Stomach (tissue), 4 donors: Measurements from ENCODE around the gene LYRM4.

Source experiments
- EP300 ChIP-seq: sonication (generic); formaldehyde crosslinking; IDR thresholded peaks from one replicate; pipeline ENCODE4 v1.6.1; 2017; ENCODE audit warnings: antibody characterized with exemption
- POLR2A ChIP-seq, 4 donors: fragments of 450-650 bp; IDR thresholded peaks; one replicate each; pipeline ENCODE4 v1.6.1; 2016; ENCODE audit warnings: antibody characterized with exemption in 4 of 4, control low read depth in 2 of 4, mild to moderate bottlenecking in 1 of 4, moderate library complexity in 1 of 4
- POLR2AphosphoS5 ChIP-seq, 3 donors: sonication (generic); formaldehyde crosslinking; IDR thresholded peaks; one replicate each; pipeline ENCODE4 v1.6.1; 2016; ENCODE audit warnings: antibody characterized with exemption in 3 of 3
- TF ChIP-seq, protein P1 (sequence below), 7 experiments: fragments of 450-650 bp in 4 of 7; fragments of 200-600 bp in 3 of 7; sonication (generic) in 3 of 7; IDR thresholded peaks; one replicate each; pipeline ENCODE4 v1.5.1; 2016 to 2019; ENCODE audit warnings: antibody characterized with exemption in 7 of 7, control low read depth in 2 of 7, mild to moderate bottlenecking in 1 of 7

GRCh38 chr6:5300206-5300764, 39.5 kb upstream of the LYRM4 start:
- no peak for TF ChIP-seq POLR2A (IDR thresholded peaks at IDR 0.05)
- TF ChIP-seq, protein P1, sequence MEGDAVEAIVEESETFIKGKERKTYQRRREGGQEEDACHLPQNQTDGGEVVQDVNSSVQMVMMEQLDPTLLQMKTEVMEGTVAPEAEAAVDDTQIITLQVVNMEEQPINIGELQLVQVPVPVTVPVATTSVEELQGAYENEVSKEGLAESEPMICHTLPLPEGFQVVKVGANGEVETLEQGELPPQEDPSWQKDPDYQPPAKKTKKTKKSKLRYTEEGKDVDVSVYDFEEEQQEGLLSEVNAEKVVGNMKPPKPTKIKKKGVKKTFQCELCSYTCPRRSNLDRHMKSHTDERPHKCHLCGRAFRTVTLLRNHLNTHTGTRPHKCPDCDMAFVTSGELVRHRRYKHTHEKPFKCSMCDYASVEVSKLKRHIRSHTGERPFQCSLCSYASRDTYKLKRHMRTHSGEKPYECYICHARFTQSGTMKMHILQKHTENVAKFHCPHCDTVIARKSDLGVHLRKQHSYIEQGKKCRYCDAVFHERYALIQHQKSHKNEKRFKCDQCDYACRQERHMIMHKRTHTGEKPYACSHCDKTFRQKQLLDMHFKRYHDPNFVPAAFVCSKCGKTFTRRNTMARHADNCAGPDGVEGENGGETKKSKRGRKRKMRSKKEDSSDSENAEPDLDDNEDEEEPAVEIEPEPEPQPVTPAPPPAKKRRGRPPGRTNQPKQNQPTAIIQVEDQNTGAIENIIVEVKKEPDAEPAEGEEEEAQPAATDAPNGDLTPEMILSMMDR (IDR thresholded peaks at IDR 0.05): no peak
- TF ChIP-seq POLR2AphosphoS5 (IDR thresholded peaks at IDR 0.05): no peak
- TF ChIP-seq EP300: no peak
